H1 (cell line): ENCODE data around the gene MGLL. TPM values are rescaled to one million over a fixed set of nuclear protein-coding genes. Genes with fewer than 3 reads are reported as not detected.

ENCODE experiments used
- CTCF ChIA-PET: fragments of 300-600 bp; sonication (Branson Sonifier 250); formaldehyde crosslinking; loops from one replicate; lab custom pipeline; 2021; ENCODE audit not compliant: partially characterized antibody; lab: Charles Lee
- POLR2A ChIA-PET: fragments of 300-600 bp; sonication (Branson Sonifier 250); formaldehyde crosslinking; loops from one replicate; lab custom pipeline; 2021; ENCODE audit warnings: inconsistent platforms; ENCODE audit not compliant: partially characterized antibody; lab: Charles Lee
- DNase-seq, 2 experiments: peaks; one replicate each; pipeline versions ENCODE4 v3.0.0 to v3.0.0-alpha.2; 2010 to 2022; ENCODE audit warnings: low spot score in 2 of 2, low read depth in 1 of 2, mixed read lengths in 1 of 2
- FAIRE-seq: peaks from 2 replicates; lab custom pipeline; 2011; peaks lifted over from hg19 to GRCh38; lab: Jason Lieb, UNC
- H2AFZ ChIP-seq: 2 replicates; pipeline ENCODE4 v1.8.1; 2012; ENCODE audit warnings: low read length, inconsistent platforms
- H2AK5ac ChIP-seq: 2 replicates; pipeline ENCODE4 v1.6.1; 2013; ENCODE audit warnings: low read depth, low read length
- H2BK120ac ChIP-seq: replicated peaks from 2 replicates; pipeline ENCODE3; 2013; ENCODE audit warnings: low read depth, low read length, inconsistent platforms
- H2BK12ac ChIP-seq: 2 replicates; pipeline ENCODE4 v1.6.1; 2013; ENCODE audit warnings: low read depth, low read length
- H2BK15ac ChIP-seq: 2 replicates; pipeline ENCODE4 v1.6.1; 2013; ENCODE audit warnings: low read length
- H2BK20ac ChIP-seq: 2 replicates; pipeline ENCODE4 v1.6.1; 2013; ENCODE audit warnings: low read length
- H2BK5ac ChIP-seq: 2 replicates; pipeline ENCODE4 v1.6.1; 2013; ENCODE audit warnings: low read depth, low read length
- H3K14ac ChIP-seq: 2 replicates; pipeline ENCODE4 v1.6.1; 2013; ENCODE audit warnings: inconsistent platforms; ENCODE audit not compliant: insufficient read length
- H3K18ac ChIP-seq: 2 replicates; pipeline ENCODE4 v1.6.1; 2013; ENCODE audit warnings: low read length; ENCODE audit errors: extremely low read depth
- H3K23ac ChIP-seq: 2 replicates; pipeline ENCODE4 v1.6.1; 2013; ENCODE audit warnings: inconsistent platforms; ENCODE audit not compliant: insufficient read length
- H3K23me2 ChIP-seq: 2 replicates; pipeline ENCODE4 v1.6.1; 2013; ENCODE audit warnings: low read depth, low read length
- H3K27ac ChIP-seq: 2 replicates; pipeline ENCODE4 v1.6.1; 2011; ENCODE audit warnings: low read depth, low read length, inconsistent platforms
- H3K27me3 ChIP-seq, 4 experiments: replicated peaks in 1 of 4; 1 replicate in 1 of 4; 2 replicates in 3 of 4; pipeline versions ENCODE4 v1.6.1 to v1.8.1; 2011 to 2013; ENCODE audit warnings: low read length in 3 of 4, mild to moderate bottlenecking in 3 of 4, inconsistent platforms in 2 of 4, mixed read lengths in 2 of 4, moderate library complexity in 1 of 4; ENCODE audit not compliant: control insufficient read depth in 3 of 4, insufficient read depth in 3 of 4; ENCODE audit errors: extremely low read depth in 1 of 4
- H3K36me3 ChIP-seq, 4 experiments: 2 replicates each; pipeline versions ENCODE4 v1.6.1 to v1.8.1; 2011 to 2013; ENCODE audit warnings: mild to moderate bottlenecking in 4 of 4, low read length in 3 of 4, moderate library complexity in 2 of 4, control low read depth in 1 of 4, inconsistent platforms in 1 of 4; ENCODE audit not compliant: insufficient read depth in 4 of 4, control insufficient read depth in 2 of 4
- H3K4ac ChIP-seq: replicated peaks from 2 replicates; pipeline ENCODE3; 2013; ENCODE audit warnings: low read length, low read depth, mixed read lengths, inconsistent platforms; ENCODE audit not compliant: insufficient read length
- H3K4me1 ChIP-seq, 4 experiments: replicated peaks in 1 of 4; 1 replicate in 1 of 4; 2 replicates in 3 of 4; pipeline versions ENCODE4 v1.6.1 to v1.8.1; 2011 to 2013; ENCODE audit warnings: low read length in 3 of 4, inconsistent platforms in 2 of 4, mixed read lengths in 1 of 4; ENCODE audit not compliant: insufficient read depth in 4 of 4, control insufficient read depth in 3 of 4
- H3K4me2 ChIP-seq, 2 experiments: 2 replicates each; pipeline versions ENCODE4 v1.6.1 to v1.8.1; 2011 to 2013; ENCODE audit warnings: low read depth in 2 of 2, low read length in 2 of 2, control low read depth in 1 of 2, inconsistent platforms in 1 of 2, mild to moderate bottlenecking in 1 of 2; ENCODE audit not compliant: insufficient read depth in 1 of 2
- H3K4me3 ChIP-seq, 4 experiments: fragments of 200-600, 300-600 bp in 1 of 4; sonication (generic), shearing (Covaris generic), sonication (Bioruptor Twin) in 1 of 4; 2 replicates each; pipeline versions ENCODE4 v1.5.1 to v1.8.1; 2011 to 2016; ENCODE audit warnings: low read length in 4 of 4, low read depth in 3 of 4, control low read depth in 2 of 4, inconsistent platforms in 2 of 4, mild to moderate bottlenecking in 2 of 4, mixed read lengths in 1 of 4, moderate library complexity in 1 of 4; ENCODE audit not compliant: insufficient read depth in 2 of 4; ENCODE audit errors: extremely low read depth in 1 of 4
- H3K56ac ChIP-seq: replicated peaks from 2 replicates; pipeline ENCODE3; 2013; ENCODE audit warnings: low read depth, mild to moderate bottlenecking, mixed read lengths, low read length, inconsistent platforms; ENCODE audit not compliant: insufficient read length
- H3K79me1 ChIP-seq: 2 replicates; pipeline ENCODE4 v1.6.1; 2013; ENCODE audit warnings: low read depth, low read length, control low read depth
- H3K79me2 ChIP-seq, 2 experiments: 2 replicates each; pipeline versions ENCODE4 v1.6.1 to v1.8.1; 2012 to 2013; ENCODE audit warnings: low read length in 2 of 2, mild to moderate bottlenecking in 2 of 2, inconsistent platforms in 1 of 2; ENCODE audit not compliant: insufficient read depth in 2 of 2, control insufficient read depth in 1 of 2
- H3K9ac ChIP-seq, 4 experiments: replicated peaks in 1 of 4; 1 replicate in 1 of 4; 2 replicates in 3 of 4; pipeline versions ENCODE4 v1.6.1 to v1.8.1; 2011 to 2013; ENCODE audit warnings: low read depth in 3 of 4, low read length in 3 of 4, control low read depth in 2 of 4, mild to moderate bottlenecking in 2 of 4, moderate library complexity in 2 of 4, inconsistent platforms in 1 of 4; ENCODE audit errors: extremely low read depth in 1 of 4
- H3K9me3 ChIP-seq, 2 experiments: 2 replicates each; pipeline versions ENCODE4 v1.6.1 to v1.8.1; 2012 to 2013; ENCODE audit warnings: mild to moderate bottlenecking in 2 of 2, moderate library complexity in 2 of 2, control low read depth in 1 of 2, inconsistent platforms in 1 of 2, low read depth in 1 of 2, low read length in 1 of 2, mixed read lengths in 1 of 2; ENCODE audit not compliant: insufficient read depth in 2 of 2
- H4K20me1 ChIP-seq, 2 experiments: replicated peaks in 1 of 2; 2 replicates each; pipeline versions ENCODE3 to v1.8.1; 2011 to 2013; ENCODE audit warnings: inconsistent platforms in 2 of 2, low read length in 2 of 2, mild to moderate bottlenecking in 1 of 2; ENCODE audit not compliant: insufficient read depth in 2 of 2, control insufficient read depth in 1 of 2
- H4K5ac ChIP-seq: 2 replicates; pipeline ENCODE4 v1.6.1; 2013; ENCODE audit warnings: low read length, low read depth, mixed read lengths, inconsistent platforms; ENCODE audit not compliant: insufficient read length
- H4K8ac ChIP-seq: 2 replicates; pipeline ENCODE4 v1.8.0; 2013; ENCODE audit warnings: mild to moderate bottlenecking, moderate library complexity, low read length, inconsistent platforms; ENCODE audit not compliant: insufficient read depth; ENCODE audit errors: extremely low read depth
- H4K91ac ChIP-seq: replicated peaks from 2 replicates; pipeline ENCODE3; 2013; ENCODE audit warnings: low read length, mixed read lengths, inconsistent platforms; ENCODE audit not compliant: insufficient read length
- CHD1 ChIP-seq: IDR thresholded peaks from 2 replicates; pipeline ENCODE4 v1.6.1; 2012; ENCODE audit warnings: low read depth, low read length, improper control_type of control experiment
- CTBP2 ChIP-seq: IDR thresholded peaks from 2 replicates; pipeline ENCODE4 v1.7.0; 2011; ENCODE audit warnings: borderline replicate concordance, mild to moderate bottlenecking, moderate library complexity, mixed read lengths, low read length; ENCODE audit not compliant: insufficient read depth, insufficient read length
- FOSL1 ChIP-seq: IDR thresholded peaks from 2 replicates; pipeline ENCODE4 v1.6.1; 2011; ENCODE audit warnings: mild to moderate bottlenecking, low read depth, low read length, moderate library complexity; ENCODE audit not compliant: insufficient read depth
- PHF8 ChIP-seq: fragments of 200-600 bp; sonication (generic); conservative IDR thresholded peaks from 2 replicates; pipeline ENCODE4 v1.7.1; 2012; ENCODE audit warnings: low read depth, mild to moderate bottlenecking, inconsistent platforms, low read length, moderate library complexity
- YY1 ChIP-seq: IDR thresholded peaks from 2 replicates; pipeline ENCODE4 v1.6.1; 2011; ENCODE audit warnings: low read depth, mild to moderate bottlenecking, low read length
- WGBS, 2 experiments: shearing (Covaris generic) in 1 of 2; methylation state at CpG; one replicate each; pipeline versions ENCODE4 v1.1.6 to v1.1.7; 2013 to 2015; ENCODE audit warnings: low lambda C conversion rate in 2 of 2, mixed read lengths in 2 of 2, inconsistent platforms in 1 of 2, low coverage in 1 of 2, missing lambda C conversion rate in 1 of 2; ENCODE audit not compliant: insufficient replicate concordance in 2 of 2, insufficient coverage in 1 of 2, insufficient read length in 1 of 2; ENCODE audit errors: extremely low coverage in 1 of 2, missing lambda C conversion rate in 1 of 2; 5-methylcytosine and 5-hydroxymethylcytosine counted together
- polyA plus RNA-seq, 7 experiments: library from polyadenylated mRNA; depleted of rRNA in 3 of 7; stranded (reverse) in 5 of 7; unstranded in 2 of 7; fragments of >200 nt in 5 of 7; fragments of 200-250 nt in 2 of 7; gene quantifications; 1 replicate in 5 of 7; 2 replicates in 1 of 7; 4 replicates in 1 of 7; pipeline versions ENCODE4 v1.2.1 to v1.2.3, GENCODE V29; 2011 to 2013; ENCODE audit warnings: missing spikeins in 2 of 7, mixed read lengths in 2 of 7
- total RNA-seq: library from RNA; stranded (reverse); fragmentation: NEBNext Ultra II Directional; extraction: Animal tissue kit (Norgen Biotek cat#: 25700); gene quantifications from 2 replicates; pipeline ENCODE4 v1.2.1, GENCODE V29; 2021

The MGLL gene
- total and polyA plus RNA-seq, 2 of the 8 experiments (the other 6 are each of a cell fraction or from before 2014, with no cell fraction given) = 0.05 to 0.34 TPM

DNA sequence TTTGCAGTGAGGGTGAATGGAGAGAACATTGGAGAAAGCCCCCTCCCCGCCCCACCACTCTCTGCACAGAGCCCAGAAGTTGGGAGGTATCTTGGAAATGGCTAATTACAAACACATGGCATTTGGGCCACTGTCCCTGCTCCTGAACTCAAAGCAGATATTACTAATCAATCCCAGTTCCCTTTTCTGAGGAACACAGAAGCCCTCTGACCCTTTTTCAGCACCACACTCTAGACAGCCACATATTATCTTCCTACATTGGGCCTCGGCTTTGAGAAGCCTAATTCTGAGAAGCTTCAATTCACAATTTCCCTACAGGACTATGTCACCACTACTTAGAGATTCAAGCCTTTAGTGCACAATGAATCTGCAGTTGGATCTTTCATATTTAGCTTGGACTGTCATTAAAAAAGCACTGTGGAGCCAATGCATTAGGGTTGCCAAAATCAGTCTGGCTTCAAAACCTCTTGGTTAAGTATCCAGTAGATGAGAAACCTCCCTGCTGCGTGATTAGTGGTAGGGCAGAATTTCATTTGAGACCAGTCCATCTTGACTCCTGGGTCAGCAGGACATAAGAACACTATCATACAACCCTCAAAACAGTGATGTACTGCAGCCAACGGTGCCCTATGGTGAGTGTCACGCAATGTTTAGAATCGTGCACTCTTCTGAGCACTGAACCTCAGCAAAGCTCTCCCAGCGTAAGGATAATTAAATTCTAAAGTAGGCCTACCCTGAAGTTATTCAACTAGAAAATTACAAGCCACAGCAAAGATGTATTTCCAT lies 26.1 kb downstream of the MGLL start:
- Histone ChIP-seq H3K9ac (no peak overlapping the region), H3K4me3 (no peak overlapping the region), H2AK5ac (no peak overlapping the region), H4K8ac (no peak overlapping the region), H3K18ac (no peak overlapping the region), H2AFZ (no peak overlapping the region), H4K5ac (no peak overlapping the region), H4K20me1 (no peaks in the 10 kb centered on the region), H2BK120ac (no peak overlapping the region), H3K79me2 (no peaks in the 10 kb centered on the region), H2BK5ac (no peak overlapping the region), H3K79me1 (no peaks in the 10 kb centered on the region), H3K27me3 (no peaks in the 10 kb centered on the region), H2BK12ac (no peak overlapping the region), H3K56ac (no peak overlapping the region), H3K4me2 (no peak overlapping the region), H3K9me3 (0 out of 4 replicates have a peak, but pooled peaks cover 0 to 2% of the 10 kb centered on the region in 2 experiments), H3K36me3 (no peaks in the 10 kb centered on the region; a peak in 1 of 8 replicates), H3K23ac (no peak overlapping the region), H2BK15ac (no peak overlapping the region), H4K91ac (no peak overlapping the region), H3K4ac (no peak overlapping the region), H3K14ac (no peak overlapping the region), H3K27ac (no peak overlapping the region), H3K4me1 (no peaks in the 10 kb centered on the region), H3K23me2 (no peaks in the 10 kb centered on the region), H2BK20ac (no peak overlapping the region)
- DNase-seq (no peak), FAIRE-seq (no peak)
- CTCF ChIA-PET = interaction anchor here (0.7 to 1.4 kb wide), 4 partner anchors 31 to 100 kb away, joined by 3 to 5 read pairs (median 3); no protein-coding TSS in a partner anchor
- WGBS, 2 experiments = 89% methylated on average over 7 of the region's 7 CpGs; no CpG with 5 or more reads in 1 of the 2 experiments
- POLR2A ChIA-PET = no interaction called here
- no peak for TF ChIP-seq YY1
- no peak for TF ChIP-seq CHD1
- TF ChIP-seq PHF8 = no peak
- no peak for TF ChIP-seq FOSL1
- TF ChIP-seq CTBP2 = no peak
